NCI-H2107 (cell line): ENCODE measurements around the gene STXBP5L.
"Not testable (repeated sequence)": the region's sequence is repeated elsewhere in the genome, so short reads cannot be mapped to it uniquely, and the experiment has no call there.

ENCODE experiments used
- DNase-seq: peaks from one replicate; lab custom pipeline; 2025; lab: John Stamatoyannopoulos, UW

STXBP5L gene

DNA sequence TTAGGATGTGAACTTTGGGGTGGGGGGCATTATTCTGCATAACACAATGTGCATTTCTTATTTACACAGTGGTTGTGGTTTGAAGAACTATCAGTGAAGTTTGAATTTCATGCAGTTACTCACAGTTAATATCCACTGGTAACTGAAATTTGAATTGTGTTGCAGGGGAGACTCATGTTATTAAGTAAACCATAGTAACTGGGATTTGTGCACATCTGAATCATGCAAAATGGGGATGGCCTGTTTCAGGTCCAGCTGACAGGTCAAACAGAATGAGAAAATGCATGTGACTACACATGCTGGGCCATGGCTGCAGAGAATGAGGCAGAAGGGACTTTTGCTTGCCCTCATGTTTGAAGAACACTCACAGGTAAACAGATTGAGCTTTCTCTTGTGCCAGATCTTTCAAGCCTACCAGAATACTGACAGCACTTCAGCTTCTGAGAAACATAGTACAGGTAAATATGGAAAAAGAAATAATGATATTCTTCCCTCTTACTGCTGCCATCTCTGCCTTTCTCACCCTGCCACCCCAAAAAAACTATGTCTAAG lies 522.7 kb downstream of the STXBP5L start:
- DNase-seq, result no peak

DNA sequence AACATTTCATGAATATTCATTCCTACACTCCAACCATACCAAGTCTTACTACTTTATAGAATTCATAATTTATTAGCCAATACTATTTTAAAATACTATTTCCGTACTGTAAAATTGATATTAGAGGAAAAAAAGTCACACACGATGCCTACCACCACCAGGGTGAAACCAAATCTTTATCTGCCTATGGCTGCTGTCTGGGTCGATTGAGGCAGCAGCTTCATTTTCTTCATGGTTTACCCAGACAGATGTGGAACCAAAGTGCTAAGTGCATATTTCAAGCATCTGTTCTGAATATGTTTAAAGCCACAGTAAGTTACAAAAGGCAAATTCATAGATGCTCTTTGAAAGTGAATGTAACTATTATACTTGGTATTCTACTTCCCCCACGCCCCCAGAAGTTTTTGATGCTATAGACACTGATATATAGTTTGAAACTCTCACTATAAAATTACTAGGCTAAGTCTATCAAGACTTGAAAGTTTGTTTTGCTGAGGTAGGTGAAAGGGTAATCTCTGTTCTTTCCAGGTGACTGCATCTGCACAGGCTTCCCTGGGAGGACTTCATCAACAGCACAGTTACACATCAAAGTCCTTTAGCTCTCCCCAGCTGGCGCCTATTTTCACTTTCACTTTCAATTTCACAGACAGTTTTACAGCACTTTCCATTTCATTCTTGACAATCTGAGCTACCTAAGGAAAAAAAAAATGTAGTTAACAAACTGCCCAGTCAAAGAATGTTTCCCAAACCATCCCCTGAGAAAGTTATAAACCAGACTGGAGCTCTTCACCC lies 523.9 kb downstream of the STXBP5L start:
- no peak for DNase-seq

DNA sequence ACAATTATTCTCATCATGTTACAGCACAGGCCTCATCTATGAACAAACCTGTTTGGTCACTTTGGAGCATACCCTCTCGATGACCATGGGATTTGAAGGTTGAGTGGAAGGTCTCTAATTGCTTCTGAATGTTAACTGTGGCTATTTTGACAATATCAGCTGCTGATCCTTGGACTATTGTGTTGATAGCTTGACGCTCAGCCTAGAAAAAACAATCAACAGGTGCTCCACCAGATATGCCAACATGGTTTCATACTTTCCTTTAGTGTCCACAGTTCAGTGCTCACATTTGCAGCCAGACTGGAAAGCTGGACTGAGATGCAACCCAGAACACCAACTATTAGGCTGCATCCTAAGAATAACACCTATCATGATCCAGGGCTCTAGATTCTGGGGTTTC lies 528.1 kb downstream of the STXBP5L start:
- no peak for DNase-seq

DNA sequence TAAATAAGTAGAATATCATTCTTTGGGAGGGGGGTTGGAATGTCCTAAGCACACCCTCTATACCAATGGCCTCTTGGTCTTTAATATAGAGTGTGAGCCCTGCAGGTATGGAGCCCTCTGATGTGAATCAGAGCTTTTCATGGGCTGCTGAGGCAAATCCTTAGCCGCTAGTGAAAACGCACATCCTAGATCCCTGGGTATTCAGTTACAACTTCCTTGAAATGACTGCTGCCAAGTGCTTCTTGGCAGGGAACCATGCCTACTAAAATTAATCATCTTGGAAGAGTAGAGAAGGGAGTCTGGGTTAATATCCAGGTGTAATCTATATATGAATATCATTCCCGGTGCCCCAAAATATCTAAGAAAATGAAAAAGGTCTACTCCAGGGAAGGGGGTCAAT lies 528.6 kb downstream of the STXBP5L start:
- DNase-seq, result peak; percentile 21

DNA sequence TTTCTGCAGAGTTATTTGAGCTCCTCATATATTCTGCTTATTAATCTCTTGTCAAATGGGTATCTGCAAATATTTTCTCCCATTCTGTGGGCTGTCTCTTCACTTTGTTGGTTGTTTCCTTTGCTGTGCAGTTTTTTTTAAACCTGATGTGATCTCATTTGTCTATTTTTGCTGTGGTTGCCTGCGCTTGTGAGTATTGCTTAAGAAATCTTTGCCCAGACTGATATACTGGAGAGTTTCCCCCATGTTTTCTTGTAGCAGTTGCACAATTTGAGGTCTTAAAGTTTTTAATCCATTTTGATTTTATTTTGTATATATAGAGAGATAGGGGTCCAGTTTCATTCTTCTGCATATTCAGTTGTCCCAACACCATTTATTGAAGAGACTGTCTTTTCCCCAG lies 535.5 kb downstream of the STXBP5L start:
- no peak for DNase-seq

DNA sequence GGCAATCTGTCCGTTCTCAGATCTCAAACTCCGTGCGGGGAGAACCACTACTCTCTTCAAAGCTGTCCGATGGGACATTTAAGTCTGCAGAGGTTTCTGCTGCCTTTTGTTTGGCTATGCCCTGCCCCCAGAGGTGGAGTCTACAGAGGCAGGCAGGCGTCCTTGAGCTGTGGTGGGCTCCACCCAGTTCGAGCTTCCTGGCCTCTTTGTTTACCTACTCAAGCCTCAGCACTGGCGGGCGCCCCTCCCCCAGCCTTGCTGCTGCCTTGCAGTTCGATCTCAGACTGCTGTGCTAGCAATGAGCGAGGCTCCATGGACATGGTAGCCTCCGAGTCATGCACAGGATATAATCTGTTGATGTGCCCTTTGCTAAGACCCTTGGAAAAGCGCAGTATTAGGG lies 543.7 kb downstream of the STXBP5L start:
- DNase-seq, result not testable (repeated sequence)

DNA sequence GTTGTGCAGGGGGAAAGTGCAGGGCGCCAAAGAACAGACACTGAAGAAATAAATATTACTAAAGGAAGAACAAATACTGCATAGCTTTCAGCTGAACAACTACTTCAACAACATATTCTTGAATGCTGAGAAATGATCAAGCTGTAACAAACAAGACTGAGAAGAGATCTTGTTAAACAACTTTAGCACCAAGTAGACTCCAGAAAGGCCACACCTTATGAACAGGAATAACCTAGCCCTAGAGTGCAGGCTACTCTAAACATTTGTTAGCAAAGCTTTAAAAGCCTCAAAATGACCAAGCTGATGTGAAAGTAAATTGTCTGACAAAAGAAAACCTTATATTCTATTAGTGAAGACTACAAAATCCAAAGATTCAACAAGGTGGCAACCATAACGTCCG lies 554.6 kb downstream of the STXBP5L start:
- DNase-seq, result no peak

DNA sequence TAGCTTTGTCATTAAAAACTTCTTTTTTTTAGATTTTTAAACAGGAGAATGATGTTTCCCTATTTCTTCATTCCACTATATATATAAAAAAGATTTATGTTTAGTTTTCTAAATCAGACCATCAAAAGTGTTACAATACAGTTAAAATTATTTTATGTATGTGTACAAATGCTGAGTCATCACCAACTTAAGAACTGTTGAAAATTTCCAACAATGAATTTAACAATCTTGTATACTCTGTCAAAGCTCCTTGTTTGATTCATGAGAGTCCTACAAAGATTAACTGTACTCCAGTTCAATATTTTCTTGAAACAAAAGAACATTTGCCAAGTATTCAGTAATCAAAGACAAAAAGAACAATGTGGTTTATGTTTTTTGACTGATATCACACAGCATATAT lies 555.7 kb downstream of the STXBP5L start:
- DNase-seq, result no peak

DNA sequence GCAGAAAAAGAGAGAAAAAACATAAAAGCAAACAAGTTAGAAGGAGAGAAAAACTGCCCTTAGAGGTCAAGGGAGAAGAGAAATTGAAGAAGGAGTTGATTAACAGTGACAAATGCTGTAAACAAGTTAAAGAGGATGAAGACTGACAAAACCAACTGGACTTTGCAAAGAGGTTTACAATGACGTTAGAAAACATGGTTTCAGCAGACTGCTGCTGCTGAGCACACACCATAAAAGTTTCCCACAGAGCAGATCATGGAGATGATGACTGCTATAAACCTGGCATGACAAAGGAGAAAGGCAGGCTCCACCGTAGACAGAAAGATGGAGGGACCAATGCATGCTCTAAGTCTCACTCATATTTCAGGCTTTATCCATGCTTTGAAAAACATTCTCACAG lies 559.1 kb downstream of the STXBP5L start:
- no peak for DNase-seq

DNA sequence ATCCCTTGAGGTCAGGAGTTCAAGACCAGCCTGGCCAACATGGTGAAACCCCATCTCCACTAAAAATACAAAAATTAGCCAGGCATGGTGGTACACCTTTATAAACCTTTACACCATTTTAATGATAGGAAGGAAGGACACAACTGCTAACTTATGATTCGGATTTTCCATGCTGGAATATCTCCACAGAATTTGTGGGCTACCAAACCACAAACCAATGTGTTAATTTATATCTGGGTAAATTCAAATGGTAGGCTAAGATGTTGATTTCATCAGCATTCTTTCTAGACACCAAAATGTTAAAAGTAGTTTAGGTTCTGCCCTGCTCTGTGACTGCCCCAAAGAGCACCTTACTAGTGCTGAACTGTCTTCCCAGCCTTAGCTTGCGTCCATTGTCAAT lies 565.0 kb downstream of the STXBP5L start:
- no peak for DNase-seq
